ENCODE results near the gene CALR3. TPM values are rescaled to one million over a fixed set of nuclear protein-coding genes. Genes with fewer than 3 reads are reported as not detected.

Gene CALR3
- total and polyA plus RNA-seq, 2 of the 8 experiments (the other 6 are each of a cell fraction or from before 2014, with no cell fraction given): 0.11 to 0.32 TPM

GRCh38 chr19:16452325-16452724 lies 43.6 kb downstream of the CALR3 start (continued):
- TF ChIP-seq E2F6 (IDR thresholded peaks at IDR 0.05): no peak
- no peak for TF ChIP-seq NANOG (IDR thresholded peaks at IDR 0.05; ENCODE audit: insufficient read depth, low read depth, low read length, poor library complexity, severe bottlenecking)
- no peak for TF ChIP-seq POLR2AphosphoS5 (IDR thresholded peaks at IDR 0.05; ENCODE audit: low read depth, low read length)
- no peak for TF ChIP-seq TAF7 (optimal IDR thresholded peaks at IDR 0.05; ENCODE audit: borderline replicate concordance, low read depth, low read length)

All from H1 (cell line).